Measurements from ENCODE around the gene PLXNA1.

The PLXNA1 gene

DNA sequence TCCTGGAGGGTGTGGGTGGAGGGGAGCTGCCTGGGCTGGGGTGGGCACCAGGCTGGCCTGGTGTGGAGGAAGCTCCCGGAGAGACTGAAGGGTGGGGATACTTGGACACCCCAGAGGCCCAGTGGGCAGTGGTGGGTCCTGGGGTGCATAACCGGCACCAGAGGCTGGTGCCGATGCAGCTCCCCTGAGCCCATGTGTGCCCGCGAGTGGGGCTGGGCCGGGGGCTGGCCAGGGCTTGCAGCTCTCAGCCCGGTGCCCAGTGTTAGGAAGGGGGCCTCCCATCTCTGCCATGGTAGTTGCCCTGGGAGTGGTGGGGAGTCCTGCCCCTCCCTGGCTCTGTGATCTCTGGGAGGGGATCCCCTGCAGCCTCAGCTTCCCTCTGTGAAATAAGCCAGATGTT is 9.3 kb downstream of the PLXNA1 start:
- TF ChIP-seq CTCF (IDR thresholded peaks at IDR 0.05) (no peak), ZFX (IDR thresholded peaks at IDR 0.05; ENCODE audit: borderline replicate concordance) (no peak)
- no peak overlapping the region for H3K27ac ChIP-seq

DNA sequence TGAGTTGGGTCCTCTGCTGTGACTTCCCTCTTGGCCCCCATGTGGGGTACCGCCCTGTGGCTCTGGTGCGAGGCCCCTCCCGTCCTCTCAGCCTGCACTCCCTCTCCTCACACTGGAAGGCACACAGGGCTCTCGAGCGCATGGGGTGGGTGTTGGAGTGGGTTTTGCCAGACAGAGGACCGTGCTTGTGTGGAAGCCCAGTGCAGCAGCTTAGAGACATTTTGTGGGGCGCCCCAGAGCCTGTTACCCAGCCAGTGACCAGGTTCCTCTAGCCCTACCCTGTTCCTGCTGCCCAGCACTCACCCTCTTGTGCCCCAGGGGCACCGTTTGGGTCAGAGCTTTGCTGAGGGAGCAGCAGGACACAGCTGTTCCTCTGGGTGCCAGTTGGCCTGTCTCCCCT is 9.9 kb downstream of the PLXNA1 start:
- H3K27ac ChIP-seq = no peak overlapping the region
- TF ChIP-seq CTCF (IDR thresholded peaks at IDR 0.05) = no peak
- no peak for TF ChIP-seq ZFX (IDR thresholded peaks at IDR 0.05; ENCODE audit: borderline replicate concordance)

GRCh38 chr3:126993436-126993835 is 10.5 kb downstream of the PLXNA1 start:
- no peak overlapping the region for H3K27ac ChIP-seq
- TF ChIP-seq CTCF (IDR thresholded peaks at IDR 0.05) (no peak), ZFX (IDR thresholded peaks at IDR 0.05; ENCODE audit: borderline replicate concordance) (no peak)

DNA sequence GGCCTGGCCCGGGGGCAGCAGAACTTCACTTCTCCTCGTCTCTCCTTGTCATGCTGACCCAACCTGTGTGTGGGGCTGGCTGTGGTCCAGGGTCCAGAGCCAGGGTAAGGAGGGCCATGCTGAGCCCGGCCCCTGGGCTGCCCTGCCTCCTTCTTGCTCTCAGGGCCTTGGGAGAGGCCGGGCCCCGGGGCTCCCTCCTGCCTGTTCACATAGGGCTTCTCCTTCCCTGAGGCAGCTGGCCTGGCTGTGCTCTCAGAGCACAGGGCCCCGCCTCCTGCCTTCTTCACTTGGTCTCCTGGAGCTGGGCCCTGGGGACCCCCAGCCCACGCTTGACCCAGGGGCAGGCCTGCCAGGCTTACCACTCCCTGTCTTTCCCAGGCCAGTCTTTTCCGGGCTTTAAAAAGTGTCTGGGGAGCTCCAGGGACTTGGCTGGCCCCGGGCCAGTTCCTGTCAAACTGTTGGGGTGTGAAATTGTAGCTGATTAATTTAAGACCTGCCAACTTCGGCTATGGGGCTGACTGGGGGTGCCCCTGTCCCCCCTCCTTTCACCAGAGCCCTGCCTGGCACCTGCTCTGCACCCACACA is 11.8 kb downstream of the PLXNA1 start:
- no peak overlapping the region for H3K27ac ChIP-seq
- no peak for TF ChIP-seq ZFX (IDR thresholded peaks at IDR 0.05; ENCODE audit: borderline replicate concordance)
- no peak for TF ChIP-seq CTCF (IDR thresholded peaks at IDR 0.05)

DNA sequence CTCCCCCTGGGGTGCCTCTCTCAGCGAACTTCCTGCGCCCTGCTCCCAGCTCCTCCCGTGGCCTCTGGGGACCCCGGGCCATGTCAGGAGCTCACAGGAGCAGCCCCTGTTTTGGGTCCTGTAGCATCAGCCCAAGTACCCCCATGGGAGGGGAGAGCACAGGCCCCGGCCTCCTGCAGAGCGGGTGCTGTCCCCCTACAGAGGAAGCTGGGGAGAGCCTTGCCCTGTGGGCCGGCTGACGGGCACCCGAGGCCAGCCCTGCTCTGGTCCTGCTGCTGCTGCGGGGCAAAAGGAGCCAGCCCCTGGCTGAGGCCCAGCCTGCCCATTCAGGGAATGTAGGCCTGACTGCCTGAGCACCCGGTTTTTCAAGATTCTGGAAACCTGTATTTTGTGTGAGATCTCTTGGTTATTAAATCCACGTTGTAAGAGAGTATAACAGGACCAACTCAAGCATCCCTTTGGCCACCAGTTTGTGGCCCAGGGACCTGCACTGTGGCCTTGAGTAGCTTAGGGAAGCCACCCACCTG is 12.4 kb downstream of the PLXNA1 start:
- H3K27ac ChIP-seq = no peak overlapping the region
- TF ChIP-seq ZFX (IDR thresholded peaks at IDR 0.05; ENCODE audit: borderline replicate concordance) (no peak), CTCF (IDR thresholded peaks at IDR 0.05) (no peak)

- peak; percentile 27 for TF ChIP-seq CTCF (IDR thresholded peaks at IDR 0.05)
- TF ChIP-seq ZFX (IDR thresholded peaks at IDR 0.05; ENCODE audit: borderline replicate concordance) = no peak
- no peak overlapping the region for H3K27ac ChIP-seq
Measured at GRCh38 chr3:126995926-126996512, 13.1 kb downstream of the PLXNA1 start.

GRCh38 chr3:126996905-126997304 is 14.0 kb downstream of the PLXNA1 start:
- TF ChIP-seq CTCF (IDR thresholded peaks at IDR 0.05) (no peak), ZFX (IDR thresholded peaks at IDR 0.05; ENCODE audit: borderline replicate concordance) (no peak)

More at GRCh38 chr3:126996905-126997304, 14.0 kb downstream of the PLXNA1 start:
- no peak overlapping the region for H3K27ac ChIP-seq

Measured in 22Rv1 (cell line).